Stimulated activated CD4-positive, alpha-beta T cell treated with anti-CD3 and anti-CD28 coated beads, Interleukin-2, amount 100 ng/mL, for 4 hours (primary cell): ENCODE results near the gene COQ5.
"Not testable (repeated sequence)": the region's sequence is repeated elsewhere in the genome, so short reads cannot be mapped to it uniquely, and the experiment has no call there.

Experiments used
- DNase-seq: peaks from one replicate; pipeline ENCODE4 v3.0.0-alpha.2; 2020; ENCODE audit warnings: low read depth

The COQ5 gene

DNA sequence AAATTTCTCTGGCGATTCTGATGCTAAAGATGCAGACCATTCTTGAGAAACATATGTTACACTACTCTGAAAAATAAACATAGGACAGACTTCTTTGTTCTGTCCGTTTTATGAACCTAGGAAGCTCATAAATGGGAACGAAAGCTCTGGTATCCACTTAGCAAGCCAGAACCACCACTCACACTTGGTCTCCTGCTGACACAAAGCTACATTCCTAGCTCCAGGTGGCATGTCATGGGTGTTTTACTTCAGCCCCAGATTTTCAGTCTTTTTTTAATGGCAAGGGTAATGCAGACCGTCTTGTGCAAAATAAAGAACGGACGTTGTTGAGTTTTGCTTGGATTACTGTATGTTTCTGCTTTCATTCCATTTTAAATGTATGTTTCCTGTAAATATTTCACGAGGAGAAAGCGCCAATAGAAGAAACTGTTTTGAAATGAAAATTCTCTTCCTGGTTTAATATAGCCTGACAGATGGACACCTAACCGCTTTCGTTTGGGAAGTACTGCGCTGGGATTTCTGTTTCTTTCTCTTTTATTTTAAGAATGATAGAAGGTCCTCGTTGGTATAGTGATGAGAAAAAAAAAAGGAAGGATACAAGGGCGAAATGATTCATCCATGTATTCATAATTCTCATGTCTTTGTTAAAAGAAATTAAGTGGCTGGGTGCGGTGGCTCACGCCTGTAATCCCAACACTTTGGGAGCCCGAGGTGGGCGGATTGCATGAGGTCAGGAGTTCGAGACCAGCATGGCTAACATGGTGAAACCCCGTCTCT is 871 bp upstream of the COQ5 start:
- DNase-seq: no peak

DNA sequence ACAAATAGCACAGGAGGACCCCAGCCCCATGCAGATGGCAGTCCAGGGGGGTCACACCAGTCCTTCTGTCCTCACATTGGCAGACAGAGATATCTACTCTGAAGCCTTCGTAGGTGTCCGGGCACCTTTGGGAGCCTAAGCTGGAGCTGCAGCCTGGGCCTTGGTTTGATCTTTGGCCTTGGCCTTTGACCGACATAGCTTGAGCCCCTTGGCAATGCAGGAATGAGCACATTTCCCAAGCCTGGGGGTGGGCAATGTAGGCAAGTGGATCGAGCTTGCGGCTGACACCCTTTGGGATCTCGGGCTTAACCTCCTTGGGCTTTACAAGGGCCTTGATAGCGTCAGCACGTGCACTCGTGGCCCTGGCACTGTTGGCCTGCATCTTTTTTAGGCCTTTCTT is 6.4 kb downstream of the COQ5 start:
- no peak for DNase-seq

DNA sequence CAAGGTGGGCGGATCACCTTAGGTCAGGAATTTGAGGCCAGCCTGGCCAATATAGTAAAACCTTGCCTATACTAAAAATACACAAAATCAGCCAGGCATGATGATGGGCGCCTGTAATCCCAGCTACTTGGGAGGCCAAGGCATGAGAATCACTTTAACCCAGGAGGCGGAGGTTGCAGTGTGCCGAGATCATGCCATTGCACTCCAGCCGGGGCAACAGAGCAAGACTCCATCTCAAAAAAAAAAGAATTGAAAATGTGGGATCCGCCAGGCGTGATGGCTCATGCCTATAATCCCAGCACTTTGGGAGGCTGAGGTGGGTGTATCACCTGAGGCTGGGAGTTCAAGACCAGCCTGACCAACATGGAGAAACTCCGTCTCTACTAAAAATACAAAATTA is 9.6 kb downstream of the COQ5 start:
- not testable (repeated sequence) for DNase-seq

DNA sequence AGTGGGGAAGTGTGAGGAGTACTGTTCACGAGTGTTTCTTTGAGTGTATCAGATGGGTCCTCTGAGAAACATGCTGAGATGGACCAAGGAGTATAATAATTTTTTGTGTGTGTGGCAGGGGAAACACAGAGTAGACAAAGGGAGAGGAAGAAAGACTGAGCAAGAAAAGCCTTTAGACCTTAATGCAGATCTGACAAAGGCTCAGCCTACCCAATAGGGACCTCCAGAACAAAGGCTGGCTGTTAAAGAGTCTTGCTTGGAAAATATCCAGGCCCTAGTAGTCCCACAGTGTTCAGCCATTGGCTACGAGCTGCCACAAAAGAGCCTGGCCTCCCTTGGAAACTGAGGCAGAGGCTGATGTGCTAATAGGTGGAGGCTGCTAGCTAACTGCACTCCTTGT is 13.5 kb downstream of the COQ5 start:
- DNase-seq: no peak

DNA sequence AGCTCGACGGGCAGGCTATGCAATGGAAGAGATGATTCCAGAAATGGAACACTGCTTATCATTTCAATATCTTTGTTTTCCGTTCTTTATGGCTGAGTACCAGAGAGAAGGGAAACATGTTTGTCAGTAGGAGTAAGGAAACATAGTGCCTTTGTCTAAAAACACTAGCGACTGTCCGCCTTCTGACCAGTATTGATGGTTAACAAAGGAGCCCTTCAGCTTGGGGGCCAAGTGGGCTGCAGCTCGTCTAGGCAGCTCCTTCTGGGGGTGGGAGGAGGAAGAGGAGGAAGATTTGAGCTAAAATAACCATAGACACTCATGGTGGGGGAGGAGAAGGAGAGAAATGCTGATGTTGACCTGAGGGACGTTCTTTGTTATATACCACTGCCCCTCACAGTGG is 15.0 kb downstream of the COQ5 start:
- no peak for DNase-seq

DNA sequence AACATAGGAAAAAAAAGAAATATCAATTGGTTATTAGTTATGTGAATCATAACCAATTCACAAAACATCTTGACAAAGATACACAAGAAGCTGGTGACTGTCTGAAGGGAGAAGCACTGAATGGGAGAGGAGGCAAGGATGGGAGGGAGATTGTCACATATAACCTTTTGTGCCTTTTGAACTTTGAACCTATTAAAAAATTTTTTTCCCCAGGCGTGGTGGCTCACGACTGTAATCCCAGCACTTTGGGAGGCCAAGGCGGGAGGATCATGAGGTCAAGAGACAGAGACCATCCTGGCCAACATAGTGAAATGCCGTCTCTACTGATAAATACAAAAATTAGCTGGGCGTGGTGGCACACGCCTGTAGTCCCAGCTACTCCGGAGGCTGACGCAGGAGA is 20.4 kb downstream of the COQ5 start:
- no peak for DNase-seq

DNA sequence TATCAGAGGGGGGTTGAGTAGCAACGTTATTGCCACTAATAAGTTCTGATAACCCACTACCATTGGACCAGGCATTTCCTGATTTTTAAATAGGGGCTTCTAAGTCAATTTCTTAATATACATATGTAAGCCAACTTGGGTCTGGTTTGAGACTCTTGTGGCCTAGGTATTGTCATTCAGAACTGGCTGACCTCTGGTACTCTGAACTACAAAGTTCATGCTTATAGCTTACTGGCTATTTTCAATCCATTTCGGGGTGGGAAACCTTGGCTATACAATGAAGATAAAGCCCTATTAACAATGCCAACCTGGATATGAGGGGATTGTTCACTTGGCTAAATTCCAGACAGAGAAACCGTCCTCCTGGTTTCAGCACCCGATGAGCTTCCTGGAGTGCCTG is 24.4 kb downstream of the COQ5 start:
- DNase-seq: no peak

DNA sequence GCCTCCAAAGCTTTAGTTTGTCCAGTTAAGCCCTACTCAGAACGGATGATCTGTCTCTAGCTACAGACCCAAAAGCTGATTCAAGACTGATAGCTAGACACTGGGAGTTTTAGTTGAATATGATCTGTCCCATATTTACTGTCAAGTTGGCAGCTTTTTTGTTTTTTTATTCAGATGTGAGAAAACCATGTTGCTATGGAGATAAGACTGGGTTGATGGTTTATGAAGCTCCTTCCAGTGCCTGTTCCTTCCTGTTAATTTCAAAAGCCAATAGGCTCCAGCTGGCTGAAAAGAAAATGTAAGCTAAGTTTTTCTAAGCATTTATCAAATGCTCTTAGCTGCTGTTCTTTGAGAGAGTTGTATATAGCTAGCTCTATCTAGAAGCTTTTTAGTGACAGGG is 28.4 kb downstream of the COQ5 start:
- DNase-seq: no peak

DNA sequence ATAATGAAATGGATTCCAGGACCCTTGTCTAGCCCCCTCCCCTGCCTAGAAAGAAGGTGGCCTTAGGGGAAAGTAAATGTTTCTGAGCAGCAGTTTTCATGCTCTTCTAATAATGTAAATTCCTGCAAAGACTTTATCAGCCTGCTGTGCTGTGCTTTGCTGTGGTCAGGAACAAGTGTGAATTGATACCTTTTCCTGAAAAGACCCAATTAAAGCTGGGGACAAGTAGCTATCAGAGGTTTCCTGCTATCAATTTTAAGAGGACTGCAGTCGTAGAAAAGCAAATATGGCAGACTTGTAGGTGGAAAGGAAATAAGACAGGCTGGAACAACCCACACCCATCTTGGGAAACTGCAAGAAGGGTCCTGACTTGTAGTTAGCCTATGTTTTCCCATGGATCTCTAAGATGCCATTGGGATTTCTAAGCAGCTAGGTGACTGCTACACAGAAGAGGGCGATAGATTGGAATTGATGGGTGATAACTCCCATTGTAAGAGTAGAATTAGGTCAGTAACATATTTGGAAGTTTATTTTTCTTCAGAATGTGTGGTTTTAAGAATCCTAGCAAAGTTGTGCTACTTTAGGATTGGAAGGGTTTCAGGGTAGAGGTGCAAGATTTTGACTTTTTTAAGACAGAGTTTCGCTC is 30.0 kb downstream of the COQ5 start:
- DNase-seq: no peak

DNA sequence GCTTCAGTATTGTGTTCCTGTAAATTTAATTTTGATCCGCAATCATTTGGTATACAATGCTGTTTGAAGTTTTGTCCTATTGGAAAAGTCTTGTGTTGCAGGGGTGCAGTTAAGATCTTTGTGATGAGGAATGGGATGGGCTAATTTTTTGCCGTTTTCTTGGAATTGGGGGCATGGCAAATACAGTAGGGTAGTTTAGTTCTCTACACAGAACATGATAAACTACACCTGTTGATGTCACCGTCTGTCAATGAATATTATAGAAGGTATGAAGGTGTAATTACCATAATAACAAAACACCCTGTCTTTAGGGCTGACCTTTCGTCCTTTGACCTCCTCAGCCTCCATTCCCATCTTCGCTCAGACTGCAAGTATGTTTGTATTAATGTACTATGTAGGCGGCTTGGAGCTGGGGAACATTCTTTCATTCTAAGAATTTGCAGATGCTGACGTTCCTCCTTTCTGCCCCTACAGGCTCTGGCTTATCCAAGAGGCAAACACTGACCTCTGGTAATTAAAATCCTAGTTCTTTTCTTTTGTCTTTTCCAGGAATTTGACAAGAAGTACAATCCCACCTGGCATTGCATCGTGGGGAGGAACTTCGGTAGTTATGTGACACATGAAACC is 31.3 kb downstream of the COQ5 start:
- no peak for DNase-seq

DNA sequence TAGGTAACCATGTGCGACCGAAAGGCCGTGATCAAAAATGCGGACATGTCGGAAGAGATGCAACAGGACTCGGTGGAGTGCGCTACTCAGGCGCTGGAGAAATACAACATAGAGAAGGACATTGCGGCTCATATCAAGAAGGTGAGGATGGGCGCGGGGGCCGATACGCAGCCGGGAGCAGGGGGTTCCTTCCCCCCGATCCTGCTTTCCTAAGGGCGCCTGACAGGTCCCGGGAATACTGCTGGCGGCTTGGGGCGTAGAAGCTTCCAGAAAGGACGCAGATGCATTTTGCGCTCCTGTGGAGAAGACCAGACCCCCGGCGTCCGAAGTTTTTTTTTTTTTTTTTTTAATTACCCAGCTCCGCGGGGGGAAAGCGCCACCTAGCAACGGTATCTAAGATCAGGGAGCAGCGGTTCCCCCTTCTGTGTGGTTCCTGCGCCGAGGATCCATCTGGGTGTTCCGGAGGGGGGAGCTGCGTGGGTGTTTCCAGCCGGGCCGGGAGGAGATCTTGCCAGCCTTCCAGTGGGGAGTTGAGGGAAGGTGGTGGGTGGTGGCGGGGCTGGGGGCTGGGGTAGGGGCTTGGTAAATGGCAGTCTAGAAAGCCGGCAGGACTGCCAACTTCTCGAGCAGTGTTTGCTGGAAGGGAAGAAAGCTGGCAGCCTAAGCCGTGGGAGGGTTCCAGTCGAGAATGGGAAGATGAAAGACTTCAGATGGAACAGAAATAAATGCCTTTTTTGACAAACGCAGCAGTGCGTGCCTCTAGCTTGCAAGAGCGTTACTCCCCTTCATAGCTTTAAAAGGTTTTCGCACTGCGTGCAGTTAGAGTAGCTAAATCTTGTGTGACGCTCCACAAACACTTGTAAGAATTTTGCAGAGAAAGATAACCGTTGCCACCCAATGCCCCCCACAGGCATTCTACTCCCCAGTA is 32.3 kb downstream of the COQ5 start:
- peak; percentile 31 for DNase-seq

DNA sequence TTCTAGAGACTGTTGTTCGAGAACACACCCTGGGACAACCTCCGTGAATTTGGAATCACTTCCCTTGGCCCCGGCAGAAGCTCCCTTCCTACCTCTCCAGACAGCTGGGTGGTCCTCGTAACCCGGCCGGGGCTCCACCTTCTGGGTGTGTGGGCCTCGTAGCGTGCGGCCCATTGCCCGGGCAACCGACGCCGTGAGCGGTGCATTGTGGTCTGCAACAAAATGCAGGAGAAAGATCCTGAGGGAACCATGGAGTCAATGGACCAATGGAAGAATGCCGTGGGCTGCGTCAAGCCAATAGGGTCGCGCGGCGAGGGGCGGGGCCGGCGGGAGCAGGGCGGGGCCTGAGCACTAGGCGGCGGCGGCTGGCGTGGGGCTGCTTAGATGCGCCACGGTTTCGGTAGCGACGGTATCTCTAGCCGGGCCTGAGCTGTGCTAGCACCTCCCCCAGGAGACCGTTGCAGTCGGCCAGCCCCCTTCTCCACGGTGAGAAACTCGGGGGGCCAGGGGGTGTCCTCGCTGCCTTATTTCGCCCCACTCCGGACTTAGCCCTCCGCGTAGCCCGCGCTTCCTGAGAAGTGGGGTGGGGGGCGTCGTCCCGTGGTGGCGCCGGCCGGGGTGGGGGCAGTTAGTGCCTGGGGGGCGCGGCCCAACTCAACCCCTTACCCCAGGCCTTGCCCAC is 33.1 kb downstream of the COQ5 start, which contains the start of gene DYNLL1:
Gene DYNLL1, plus strand, starts transcription at position 383 of the 682 bp plus-strand sequence. CDS start 309 bp downstream, outside the sequence.
- DNase-seq: peak; percentile 91

DNA sequence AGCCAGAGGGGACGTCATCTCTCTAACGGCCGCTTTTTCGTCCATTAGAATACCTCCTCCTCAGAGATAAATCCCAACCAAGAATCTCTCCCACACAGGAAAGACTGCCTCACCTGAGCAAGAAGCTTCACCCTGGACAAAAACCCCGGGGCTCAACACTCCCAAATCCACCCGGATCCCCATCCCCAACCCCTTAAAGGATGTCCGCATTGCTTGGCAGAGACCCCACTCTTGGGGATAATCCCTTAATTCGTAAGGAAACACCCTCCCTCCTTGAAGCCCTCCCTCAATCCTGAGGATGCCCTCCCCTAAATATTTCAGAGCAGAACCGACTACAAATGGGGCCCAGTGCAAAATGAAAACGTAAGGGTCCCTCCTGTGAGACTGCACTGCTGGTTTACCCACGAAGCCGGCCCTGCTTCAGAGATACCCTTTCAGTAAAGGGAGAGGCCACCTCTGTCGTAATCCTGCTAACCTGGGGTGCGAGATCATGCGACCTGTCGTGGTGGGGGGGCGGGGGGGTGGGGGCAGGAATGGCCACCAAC is 33.7 kb downstream of the COQ5 start:
- DNase-seq: no peak

DNA sequence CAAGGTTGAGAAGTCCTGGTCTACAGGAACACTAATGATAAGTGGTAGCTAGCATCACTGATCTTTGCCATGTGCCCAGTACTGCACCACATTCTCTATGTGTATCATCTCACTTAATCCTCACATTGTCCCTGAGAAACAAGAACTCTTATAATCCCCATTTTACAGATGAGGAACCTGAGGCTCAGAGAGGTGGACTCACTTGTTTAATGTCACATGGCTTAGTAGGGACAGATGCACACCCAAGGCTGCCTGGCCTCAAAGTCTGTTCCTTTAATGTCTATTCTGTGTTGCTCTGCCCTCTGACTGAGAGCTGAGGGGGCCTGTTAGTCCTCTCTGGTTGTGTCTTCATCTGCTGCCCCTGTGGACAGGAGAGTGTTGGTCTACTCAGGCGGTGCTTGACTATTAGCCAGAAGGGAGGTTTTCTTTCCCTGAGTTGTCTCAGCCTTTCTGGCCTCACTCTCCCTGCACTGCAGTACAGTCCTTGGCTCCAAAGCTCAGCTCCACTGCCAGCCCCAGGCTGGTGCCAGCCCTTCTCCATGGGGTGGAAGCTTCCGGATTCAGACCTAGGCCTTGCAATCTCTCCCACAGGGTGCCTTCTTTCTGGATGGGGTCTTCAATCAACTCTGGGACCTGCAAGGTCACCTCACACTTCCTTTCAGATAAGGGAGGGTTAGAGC is 38.0 kb downstream of the COQ5 start:
- DNase-seq: no peak

DNA sequence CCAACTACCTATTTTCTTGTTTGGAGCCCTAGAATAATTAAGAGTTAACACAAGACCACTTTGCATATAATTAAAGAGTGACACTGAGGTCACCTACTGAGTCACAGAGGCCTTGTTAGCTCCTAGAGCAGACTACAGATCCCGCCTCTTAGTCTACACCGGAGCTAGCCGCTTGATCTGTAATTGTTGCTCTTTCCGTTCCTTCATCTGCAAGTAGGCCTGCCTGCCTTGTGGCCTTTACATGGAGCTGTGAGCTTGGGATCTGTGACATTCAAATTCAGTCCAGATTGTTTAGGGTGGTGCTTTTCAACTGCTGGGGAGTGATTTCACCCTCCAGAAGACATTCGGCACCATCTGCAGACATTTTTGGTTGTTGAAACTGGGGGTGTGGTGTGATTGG is 38.6 kb downstream of the COQ5 start:
- no peak for DNase-seq

DNA sequence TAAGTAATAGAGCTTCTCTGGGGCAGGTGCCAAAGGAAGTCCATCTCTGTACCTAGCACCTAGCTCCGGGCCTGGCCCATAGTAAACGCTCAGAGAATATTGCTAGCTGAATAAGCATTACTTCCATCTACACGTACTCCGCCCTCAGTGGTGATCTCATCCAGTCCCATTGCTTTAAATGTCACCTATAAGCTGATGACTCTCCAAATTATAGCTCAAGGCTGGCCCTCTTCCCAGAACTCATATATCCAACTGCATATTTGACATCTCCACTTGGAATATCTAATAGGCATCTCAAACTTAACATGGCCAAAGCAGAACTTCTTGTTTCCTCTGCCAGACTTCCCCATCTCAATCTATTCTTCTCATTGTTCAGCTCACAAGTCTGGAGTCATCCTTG is 39.9 kb downstream of the COQ5 start:
- no peak for DNase-seq

DNA sequence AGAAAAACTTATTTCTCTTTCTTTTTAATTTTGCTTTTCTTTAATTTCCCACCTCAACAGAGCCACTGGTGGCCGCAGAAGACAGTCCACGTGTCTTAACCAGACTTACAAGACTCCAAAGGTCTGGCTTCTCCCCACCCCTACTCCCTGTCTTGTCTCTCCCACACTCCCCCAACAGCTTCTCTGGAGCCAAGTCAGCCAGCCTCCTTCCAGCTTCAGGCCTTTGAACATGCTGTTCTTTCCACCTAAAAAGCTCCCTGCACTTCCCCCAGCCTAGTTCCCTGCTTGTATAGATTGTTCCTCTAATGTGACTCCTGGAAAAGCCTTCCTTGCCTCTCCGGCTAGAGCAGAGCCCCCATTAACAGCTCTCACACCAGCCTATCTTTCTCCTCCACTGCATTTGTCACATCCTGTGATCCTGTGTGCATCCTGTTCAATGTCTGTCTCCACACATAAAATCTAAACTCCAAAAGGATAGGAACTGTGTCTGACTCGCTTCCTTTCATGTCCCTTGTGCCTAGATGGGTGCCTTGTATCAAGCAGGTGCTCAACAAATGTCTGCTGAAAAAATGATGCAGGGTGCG is 40.8 kb downstream of the COQ5 start:
- no peak for DNase-seq

DNA sequence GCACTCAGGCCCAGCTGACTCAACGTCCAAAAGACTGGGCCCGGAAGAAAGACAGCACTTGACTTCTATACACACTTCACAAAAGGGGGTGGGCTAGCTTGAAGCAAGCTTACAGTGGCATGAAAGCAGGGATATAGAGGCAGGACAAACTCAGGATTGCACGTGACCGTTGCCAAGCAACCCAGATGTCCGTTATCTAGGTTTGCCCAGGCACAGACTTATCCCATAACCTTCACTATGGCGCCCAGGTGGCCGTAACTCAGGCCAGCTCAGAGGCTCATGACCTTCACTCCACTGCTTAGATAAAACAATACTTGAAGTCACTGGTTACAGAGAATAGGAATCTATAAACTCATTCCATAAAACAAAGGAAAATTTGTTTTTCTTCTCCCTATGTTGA is 41.4 kb downstream of the COQ5 start:
- DNase-seq: not testable (repeated sequence)

DNA sequence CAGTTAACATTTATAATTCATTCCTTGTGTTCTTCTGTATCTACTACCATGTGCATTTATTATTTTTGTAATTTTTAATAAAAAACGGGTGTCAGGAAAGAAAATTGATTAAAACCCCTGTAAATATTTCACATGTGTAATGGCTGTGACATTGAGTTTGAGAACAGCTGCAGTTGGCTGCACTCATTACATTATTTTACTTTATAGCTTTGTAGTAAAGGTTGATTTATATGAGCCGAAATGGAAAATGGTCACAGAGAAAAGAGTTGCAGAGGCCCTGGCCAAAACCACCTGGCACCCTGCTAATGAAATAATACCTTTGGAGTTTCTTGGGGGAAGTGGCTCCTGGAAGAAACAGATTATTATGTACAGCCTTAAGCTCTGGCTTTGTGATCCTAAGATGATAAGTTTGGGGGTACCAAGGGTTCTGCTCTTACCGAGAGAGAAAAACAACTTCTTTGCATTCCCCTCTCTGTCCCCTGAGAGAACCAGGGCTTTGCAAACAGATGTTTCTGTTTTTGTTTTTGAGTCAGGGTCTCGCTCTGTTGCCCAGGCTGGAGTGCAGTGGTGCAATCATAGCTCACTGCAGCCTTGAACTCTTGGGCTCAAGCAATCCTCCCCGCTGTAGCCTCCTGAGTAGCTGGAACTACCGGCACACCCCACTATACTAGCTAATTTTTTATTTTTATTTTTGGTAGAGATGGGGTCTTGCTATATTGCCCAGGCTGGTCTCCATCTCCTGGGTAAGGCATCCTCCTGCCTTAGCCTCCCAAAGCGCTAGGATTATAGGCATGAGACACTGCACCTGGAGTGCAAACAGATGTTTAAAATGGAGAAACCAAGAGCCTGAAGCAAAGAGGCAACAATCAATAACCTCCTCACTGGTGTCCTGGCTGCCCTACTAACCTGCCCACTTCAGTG is 42.7 kb downstream of the COQ5 start:
- DNase-seq: no peak
